Kidney epithelial cell (primary cell): ENCODE measurements around the gene GTSE1. TPM values are rescaled to one million over a fixed set of nuclear protein-coding genes. Genes with fewer than 3 reads are reported as not detected.

Source experiments
- DNase-seq: peaks from one replicate; pipeline ENCODE4 v3.0.0-alpha.2; 2010; ENCODE audit warnings: low read depth
- H3K27me3 ChIP-seq: 2 replicates; pipeline ENCODE4 v1.6.0; 2011; ENCODE audit warnings: low read length; ENCODE audit not compliant: control insufficient read depth, insufficient read depth
- H3K36me3 ChIP-seq: 2 replicates; pipeline ENCODE4 v1.5.1; 2011; ENCODE audit warnings: low read length; ENCODE audit not compliant: control insufficient read depth, insufficient read depth
- H3K4me3 ChIP-seq: 2 replicates; pipeline ENCODE4 v1.5.1; 2011; ENCODE audit warnings: low read depth, mild to moderate bottlenecking, control low read depth, low read length
- CTCF ChIP-seq: IDR thresholded peaks from 2 replicates; pipeline ENCODE4 v1.5.1; 2011; ENCODE audit warnings: mild to moderate bottlenecking, moderate library complexity, low read length, control low read depth, inconsistent platforms; ENCODE audit not compliant: insufficient read depth, poor library complexity, severe bottlenecking
- total RNA-seq: library from RNA; depleted of rRNA; stranded (reverse); fragments of >200 nt; gene quantifications from 2 replicates; pipeline ENCODE4 v1.2.3, GENCODE V29; 2015

GTSE1 gene
- total RNA-seq, 1 donor from 2014 or later, result 3.8 TPM

GRCh38 chr22:46372686-46373085, 76.0 kb downstream of the GTSE1 start:
- H3K27me3 ChIP-seq, result no peaks in the 10 kb centered on the region
- H3K36me3 ChIP-seq, result no peaks in the 10 kb centered on the region
- TF ChIP-seq CTCF, result no peak
- DNase-seq, result no peak
- H3K4me3 ChIP-seq, result no peak overlapping the region

- H3K27me3 ChIP-seq, result no peaks in the 10 kb centered on the region
- TF ChIP-seq CTCF, result no peak
- DNase-seq, result no peak
- H3K4me3 ChIP-seq, result no peak overlapping the region
- no peaks in the 10 kb centered on the region for H3K36me3 ChIP-seq
These were observed 76.5 kb downstream of the GTSE1 start for GRCh38 chr22:46373159-46373558.

GRCh38 chr22:46373921-46374662, 77.4 kb downstream of the GTSE1 start:
- DNase-seq, result no peak

GRCh38 chr22:46374663-46375474, 78.2 kb downstream of the GTSE1 start:
- no peaks in the 10 kb centered on the region for H3K27me3 ChIP-seq
- no peak for TF ChIP-seq CTCF
- no peak for DNase-seq
- no peak overlapping the region for H3K4me3 ChIP-seq
- no peaks in the 10 kb centered on the region for H3K36me3 ChIP-seq

More at GRCh38 chr22:46373921-46374662, 77.4 kb downstream of the GTSE1 start:
- Histone ChIP-seq H3K27me3 (no peaks in the 10 kb centered on the region), H3K4me3 (no peak overlapping the region), H3K36me3 (no peaks in the 10 kb centered on the region)
- no peak for TF ChIP-seq CTCF

- no peaks in the 10 kb centered on the region for H3K27me3 ChIP-seq
- no peak for DNase-seq
- H3K36me3 ChIP-seq, result no peaks in the 10 kb centered on the region
- no peak for TF ChIP-seq CTCF
- no peak overlapping the region for H3K4me3 ChIP-seq
These were observed 79.4 kb downstream of the GTSE1 start for GRCh38 chr22:46376111-46376510.
